GM23338 (cell line): ENCODE data around the gene MTHFD2L. TPM values are rescaled to one million over a fixed set of nuclear protein-coding genes. Genes with fewer than 3 reads are reported as not detected.

Experiments
- ATAC-seq: fragments of 200-7000 bp; cut with Tn5 transposase; 3 replicates; pipeline ENCODE4 v1.9.1; 2020
- DNase-seq: peaks from one replicate; pipeline ENCODE4 v3.0.0-alpha.2; 2015; ENCODE audit warnings: low spot score
- H2AFZ ChIP-seq: fragments of 200-600 bp; sonication (generic); 2 replicates; pipeline ENCODE4 v1.8.0; 2016; ENCODE audit warnings: antibody characterized with exemption, mild to moderate bottlenecking, moderate library complexity
- H3F3A ChIP-seq: fragments of 200-600 bp; sonication (generic); replicated peaks from 2 replicates; pipeline ENCODE4 v1.8.0; 2017; ENCODE audit warnings: antibody characterized with exemption, mixed run types, low read depth
- H3K27ac ChIP-seq: fragments of 200-600 bp; sonication (generic); 2 replicates; pipeline ENCODE4 v1.6.1; 2016; ENCODE audit warnings: low read depth
- H3K27me3 ChIP-seq: fragments of 200-600 bp; sonication (generic); 2 replicates; pipeline ENCODE4 v1.8.0; 2016; ENCODE audit warnings: mild to moderate bottlenecking, mixed run types, moderate library complexity; ENCODE audit not compliant: insufficient read depth
- H3K36me3 ChIP-seq: fragments of 200-600 bp; sonication (generic); 2 replicates; pipeline ENCODE4 v1.8.0; 2016; ENCODE audit warnings: mild to moderate bottlenecking; ENCODE audit not compliant: insufficient read depth
- H3K4me1 ChIP-seq: fragments of 200-600 bp; sonication (generic); 2 replicates; pipeline ENCODE4 v1.8.0; 2016; ENCODE audit warnings: mild to moderate bottlenecking, moderate library complexity; ENCODE audit not compliant: insufficient read depth
- H3K4me2 ChIP-seq: fragments of 200-600 bp; sonication (generic); 2 replicates; pipeline ENCODE4 v1.7.1; 2017; ENCODE audit warnings: mixed run types
- H3K4me3 ChIP-seq: fragments of 200-600 bp; sonication (generic); 2 replicates; pipeline ENCODE4 v1.6.1; 2016; ENCODE audit warnings: mixed run types
- H3K79me2 ChIP-seq: fragments of 200-600 bp; sonication (generic); replicated peaks from 2 replicates; pipeline ENCODE4 v1.8.0; 2017; ENCODE audit warnings: mild to moderate bottlenecking; ENCODE audit not compliant: insufficient read depth
- H3K9me2 ChIP-seq: fragments of 200-600 bp; sonication (generic); 2 replicates; pipeline ENCODE4 v1.8.0; 2017; ENCODE audit not compliant: insufficient read depth
- H4K20me1 ChIP-seq: fragments of 200-600 bp; sonication (generic); replicated peaks from 2 replicates; pipeline ENCODE4 v1.8.0; 2017; ENCODE audit warnings: mild to moderate bottlenecking; ENCODE audit not compliant: insufficient read depth
- H3K27ac Mint-ChIP-seq: 2 replicates; pipeline ENCODE4 v1.8.0; 2020; ENCODE audit warnings: inconsistent platforms, mild to moderate bottlenecking, moderate library complexity, mixed read lengths
- H3K27me3 Mint-ChIP-seq: 3 replicates; pipeline ENCODE4 v1.8.0; 2022; ENCODE audit warnings: low read depth, mild to moderate bottlenecking, moderate library complexity, mixed read lengths, inconsistent platforms; ENCODE audit not compliant: insufficient read depth, poor library complexity
- H3K36me3 Mint-ChIP-seq: 3 replicates; pipeline ENCODE4 v1.8.0; 2021; ENCODE audit warnings: low read depth, mild to moderate bottlenecking, inconsistent platforms, moderate library complexity, mixed read lengths
- H3K4me1 Mint-ChIP-seq: 3 replicates; pipeline ENCODE4 v1.8.0; 2020; ENCODE audit warnings: mild to moderate bottlenecking, inconsistent platforms, mixed read lengths
- H3K4me3 Mint-ChIP-seq: 3 replicates; pipeline ENCODE4 v1.8.0; 2021; ENCODE audit warnings: moderate library complexity, mild to moderate bottlenecking, inconsistent platforms, mixed read lengths
- H3K9me3 Mint-ChIP-seq: 3 replicates; pipeline ENCODE4 v1.8.0; 2020; ENCODE audit warnings: moderate library complexity, mild to moderate bottlenecking, inconsistent platforms, mixed read lengths
- CREB1 ChIP-seq: fragments of 250-450 bp; sonication (Bioruptor Pico); IDR thresholded peaks from 2 replicates; pipeline ENCODE4 v1.5.0; 2020; ENCODE audit warnings: low read depth, mild to moderate bottlenecking, moderate library complexity
- CTCF ChIP-seq, 2 experiments: fragments of 200-600 bp in 1 of 2; sonication (generic) in 1 of 2; conservative IDR thresholded peaks; 2 replicates each; pipeline versions ENCODE4 v1.5.1 to v1.6.1; 2016 to 2017; ENCODE audit warnings: antibody characterized with exemption in 2 of 2, low read depth in 2 of 2, mild to moderate bottlenecking in 2 of 2, moderate library complexity in 1 of 2
- ETS1 ChIP-seq: IDR thresholded peaks from 2 replicates; pipeline ENCODE4 v1.6.1; 2016; ENCODE audit warnings: antibody characterized with exemption
- EZH2 ChIP-seq: fragments of 200-600 bp; sonication (generic); IDR thresholded peaks from one replicate; pipeline ENCODE4 v1.8.0; 2017; ENCODE audit warnings: antibody characterized with exemption, mild to moderate bottlenecking, low read depth; ENCODE audit not compliant: unreplicated experiment
- EZH2phosphoT487 ChIP-seq: fragments of 200-600 bp; sonication (generic); IDR thresholded peaks from one replicate; pipeline ENCODE4 v1.8.1; 2018; ENCODE audit warnings: antibody characterized with exemption; ENCODE audit not compliant: unreplicated experiment
- JUNB ChIP-seq: IDR thresholded peaks from one replicate; pipeline ENCODE4 v1.6.1; 2016; ENCODE audit warnings: antibody characterized with exemption; ENCODE audit not compliant: unreplicated experiment
- NANOG ChIP-seq: IDR thresholded peaks from 2 replicates; pipeline ENCODE4 v1.6.1; 2016; ENCODE audit warnings: antibody characterized with exemption, borderline replicate concordance
- POLR2AphosphoS5 ChIP-seq: IDR thresholded peaks from 2 replicates; pipeline ENCODE4 v1.6.1; 2016; ENCODE audit warnings: antibody characterized with exemption, low read depth
- REST ChIP-seq: IDR thresholded peaks from one replicate; pipeline ENCODE4 v1.6.1; 2018; ENCODE audit warnings: antibody characterized with exemption; ENCODE audit not compliant: unreplicated experiment
- STAT1 ChIP-seq: IDR thresholded peaks from one replicate; pipeline ENCODE4 v1.6.1; 2016; ENCODE audit warnings: antibody characterized with exemption; ENCODE audit not compliant: unreplicated experiment
- ZNF114 ChIP-seq: fragments of 250-450 bp; sonication (Bioruptor Pico); IDR thresholded peaks from 2 replicates; pipeline ENCODE4 v1.5.0; 2020; ENCODE audit warnings: mild to moderate bottlenecking, moderate library complexity
- ZNF331 ChIP-seq: fragments of 250-450 bp; sonication (Bioruptor Pico); IDR thresholded peaks from 2 replicates; pipeline ENCODE4 v1.5.0; 2020; ENCODE audit warnings: low read depth, mild to moderate bottlenecking, moderate library complexity
- ZNF462 ChIP-seq: fragments of 250-450 bp; sonication (Bioruptor Pico); IDR thresholded peaks from 2 replicates; pipeline ENCODE4 v1.5.0; 2020; ENCODE audit warnings: mild to moderate bottlenecking, moderate library complexity
- polyA plus RNA-seq: library from polyadenylated mRNA; unstranded; fragments of >200 nt; fragmentation: Nextera tagmentation; extraction: Ambion mirVana; gene quantifications from 2 replicates; pipeline ENCODE4 v1.2.1, GENCODE V29; 2016
- total RNA-seq: library from RNA; depleted of rRNA; stranded (reverse); fragments of >200 nt; shearing (Covaris generic); gene quantifications from 2 replicates; pipeline ENCODE4 v1.2.3, GENCODE V29; 2014

Gene MTHFD2L
- total and polyA plus RNA-seq, 2 experiments from 2014 or later, result 24.4 to 35.7 TPM

- H3K4me3 Mint-ChIP-seq, result no peak overlapping the region
- TF ChIP-seq CREB1 (CRISPR knock-in tag), result no peak
- no peak for TF ChIP-seq STAT1
- TF ChIP-seq ZNF331 (CRISPR knock-in tag), result no peak
- TF ChIP-seq REST, result no peak
- no peak for TF ChIP-seq NANOG
- TF ChIP-seq ZNF114 (CRISPR knock-in tag), result no peak
- TF ChIP-seq ZNF462 (CRISPR knock-in tag), result no peak
- TF ChIP-seq EZH2, result no peak
- TF ChIP-seq ETS1, result no peak
- no peak for TF ChIP-seq JUNB
- no peak for TF ChIP-seq EZH2phosphoT487
- TF ChIP-seq CTCF (conservative IDR thresholded peaks at IDR 0.05; ENCODE audit: low read depth in 2 of 2), result no peak
- TF ChIP-seq POLR2AphosphoS5, result no peak
- Histone ChIP-seq H3K4me3 (no peak overlapping the region), H2AFZ (no peak overlapping the region), H4K20me1 (no peaks in the 10 kb centered on the region), H3K4me2 (no peak overlapping the region), H3K9me2 (no peaks in the 10 kb centered on the region), H3K4me1 (no peaks in the 10 kb centered on the region), H3K27me3 (no peaks in the 10 kb centered on the region), H3K79me2 (no peaks in the 10 kb centered on the region), H3K36me3 (no peaks in the 10 kb centered on the region), H3F3A (no peaks in the 10 kb centered on the region), H3K27ac (no peak overlapping the region)
- no peaks in the 10 kb centered on the region for H3K36me3 Mint-ChIP-seq
- H3K4me1 Mint-ChIP-seq, result no peaks in the 10 kb centered on the region
- no peaks in the 10 kb centered on the region for H3K27me3 Mint-ChIP-seq
- no peak overlapping the region for H3K27ac Mint-ChIP-seq
- no peaks in the 10 kb centered on the region for H3K9me3 Mint-ChIP-seq
- no peak for ATAC-seq
- no peak for DNase-seq
These were observed 125.0 kb downstream of the MTHFD2L start for GRCh38 chr4:74282926-74283325.
